Endodermal cell (in vitro differentiated cells): ENCODE data around the gene PRKCE. TPM values are rescaled to one million over a fixed set of nuclear protein-coding genes. Genes with fewer than 3 reads are reported as not detected.

ENCODE experiments used
- DNase-seq: peaks from one replicate; pipeline ENCODE4 v3.0.0-alpha.2; 2017
- H3K27ac ChIP-seq: 2 replicates; pipeline ENCODE4 v1.5.1; 2013; ENCODE audit warnings: mild to moderate bottlenecking, low read depth, low read length, moderate library complexity
- H3K27me3 ChIP-seq: 2 replicates; pipeline ENCODE4 v1.6.1; 2013; ENCODE audit warnings: mild to moderate bottlenecking, low read length, moderate library complexity; ENCODE audit not compliant: insufficient read depth, control insufficient read depth, poor library complexity, severe bottlenecking
- H3K36me3 ChIP-seq: 2 replicates; pipeline ENCODE4 v1.7.0; 2013; ENCODE audit warnings: mild to moderate bottlenecking, low read length, moderate library complexity; ENCODE audit not compliant: control insufficient read depth, insufficient read depth
- H3K4me1 ChIP-seq: one replicate; pipeline ENCODE4 v1.7.0; 2013; ENCODE audit warnings: low read length; ENCODE audit not compliant: control insufficient read depth, insufficient read depth
- H3K4me3 ChIP-seq: 2 replicates; pipeline ENCODE4 v1.5.1; 2013; ENCODE audit warnings: mild to moderate bottlenecking, low read length, moderate library complexity
- H3K9ac ChIP-seq: 2 replicates; pipeline ENCODE4 v1.6.1; 2013; ENCODE audit warnings: mild to moderate bottlenecking, low read length, moderate library complexity; ENCODE audit not compliant: poor library complexity, severe bottlenecking; ENCODE audit errors: extremely low read depth
- H3K9me3 ChIP-seq: 2 replicates; pipeline ENCODE4 v1.6.1; 2013; ENCODE audit warnings: mild to moderate bottlenecking, low read length, moderate library complexity; ENCODE audit not compliant: control insufficient read depth
- H3K27ac Mint-ChIP-seq: 2 replicates; pipeline ENCODE4 v1.8.0; 2020; ENCODE audit warnings: mixed read lengths
- H3K27me3 Mint-ChIP-seq: 2 replicates; pipeline ENCODE4 v1.8.0; 2021; ENCODE audit warnings: mild to moderate bottlenecking, mixed read lengths; ENCODE audit not compliant: insufficient read depth
- H3K36me3 Mint-ChIP-seq: 2 replicates; pipeline ENCODE4 v1.8.0; 2020; ENCODE audit warnings: low read depth, mixed read lengths
- H3K4me1 Mint-ChIP-seq: 2 replicates; pipeline ENCODE4 v1.8.0; 2020; ENCODE audit warnings: mixed read lengths
- H3K4me3 Mint-ChIP-seq: 2 replicates; pipeline ENCODE4 v1.8.0; 2020; ENCODE audit warnings: mild to moderate bottlenecking, moderate library complexity, mixed read lengths
- H3K9me3 Mint-ChIP-seq: 2 replicates; pipeline ENCODE4 v1.8.0; 2020; ENCODE audit warnings: mild to moderate bottlenecking, mixed read lengths
- WGBS, 2 experiments: methylation state at CpG; one replicate each; pipeline versions ENCODE4 v1.1.5 to v1.1.7; 2013; ENCODE audit warnings: missing lambda C conversion rate in 2 of 2, mixed read lengths in 1 of 2; ENCODE audit not compliant: insufficient coverage in 1 of 2, insufficient read length in 1 of 2; 5-methylcytosine and 5-hydroxymethylcytosine counted together
- total RNA-seq, 2 donors: library from RNA; stranded (reverse); fragmentation: NEBNext Ultra II Directional in 1 of 2; extraction: Animal tissue kit (Norgen Biotek cat#: 25700) in 1 of 2; gene quantifications; 2 replicates in 1 of 2; 3 replicates in 1 of 2; pipeline ENCODE4 v1.2.1, GENCODE V29; 2021
- TF ChIP-seq, protein P1 (sequence below): fragments of 200-600 bp; sonication (generic); conservative IDR thresholded peaks from 2 replicates; pipeline ENCODE4 v1.5.0; 2021; ENCODE audit warnings: antibody characterized with exemption, mild to moderate bottlenecking

Gene PRKCE
- total RNA-seq, 2 donors from 2014 or later: 1.4 to 1.7 TPM

DNA sequence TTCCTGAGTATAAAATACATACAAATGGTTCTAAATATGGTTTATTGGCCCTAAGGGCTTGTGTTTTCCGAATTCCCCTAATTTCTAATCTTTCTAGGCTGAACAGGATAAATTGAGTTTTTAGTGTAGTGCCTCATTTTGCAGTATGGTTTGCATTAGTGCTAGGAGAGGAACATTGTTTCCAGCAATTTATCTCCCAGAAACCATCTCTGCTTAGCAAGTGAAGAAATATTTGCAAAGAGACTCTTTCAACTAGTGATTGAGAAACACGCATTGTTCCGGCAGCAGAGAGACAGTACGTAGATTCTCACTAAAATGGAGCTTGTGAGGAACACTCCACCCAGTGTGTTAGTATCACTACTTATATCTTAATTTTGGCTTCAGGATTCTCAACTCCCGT lies 468.0 kb downstream of the PRKCE start:
- Histone ChIP-seq H3K27ac (no peak overlapping the region), H3K9me3 (no peaks in the 10 kb centered on the region), H3K36me3 (no peaks in the 10 kb centered on the region), H3K27me3 (no peaks in the 10 kb centered on the region), H3K4me1 (no peaks in the 10 kb centered on the region), H3K4me3 (no peak overlapping the region), H3K9ac (no peak overlapping the region)
- DNase-seq: no peak
- H3K4me3 Mint-ChIP-seq: no peak overlapping the region
- no peaks in the 10 kb centered on the region for H3K9me3 Mint-ChIP-seq
- H3K27ac Mint-ChIP-seq: no peak overlapping the region
- TF ChIP-seq, protein P1, sequence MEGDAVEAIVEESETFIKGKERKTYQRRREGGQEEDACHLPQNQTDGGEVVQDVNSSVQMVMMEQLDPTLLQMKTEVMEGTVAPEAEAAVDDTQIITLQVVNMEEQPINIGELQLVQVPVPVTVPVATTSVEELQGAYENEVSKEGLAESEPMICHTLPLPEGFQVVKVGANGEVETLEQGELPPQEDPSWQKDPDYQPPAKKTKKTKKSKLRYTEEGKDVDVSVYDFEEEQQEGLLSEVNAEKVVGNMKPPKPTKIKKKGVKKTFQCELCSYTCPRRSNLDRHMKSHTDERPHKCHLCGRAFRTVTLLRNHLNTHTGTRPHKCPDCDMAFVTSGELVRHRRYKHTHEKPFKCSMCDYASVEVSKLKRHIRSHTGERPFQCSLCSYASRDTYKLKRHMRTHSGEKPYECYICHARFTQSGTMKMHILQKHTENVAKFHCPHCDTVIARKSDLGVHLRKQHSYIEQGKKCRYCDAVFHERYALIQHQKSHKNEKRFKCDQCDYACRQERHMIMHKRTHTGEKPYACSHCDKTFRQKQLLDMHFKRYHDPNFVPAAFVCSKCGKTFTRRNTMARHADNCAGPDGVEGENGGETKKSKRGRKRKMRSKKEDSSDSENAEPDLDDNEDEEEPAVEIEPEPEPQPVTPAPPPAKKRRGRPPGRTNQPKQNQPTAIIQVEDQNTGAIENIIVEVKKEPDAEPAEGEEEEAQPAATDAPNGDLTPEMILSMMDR: no peak
- H3K36me3 Mint-ChIP-seq: no peaks in the 10 kb centered on the region
- H3K4me1 Mint-ChIP-seq: peaks cover 6% of the 10 kb centered on the region
- H3K27me3 Mint-ChIP-seq: peaks cover 15% of the 10 kb centered on the region
- WGBS, 2 experiments: 93 to 95% methylated on average over 3 to 5 of the region's 5 CpGs

DNA sequence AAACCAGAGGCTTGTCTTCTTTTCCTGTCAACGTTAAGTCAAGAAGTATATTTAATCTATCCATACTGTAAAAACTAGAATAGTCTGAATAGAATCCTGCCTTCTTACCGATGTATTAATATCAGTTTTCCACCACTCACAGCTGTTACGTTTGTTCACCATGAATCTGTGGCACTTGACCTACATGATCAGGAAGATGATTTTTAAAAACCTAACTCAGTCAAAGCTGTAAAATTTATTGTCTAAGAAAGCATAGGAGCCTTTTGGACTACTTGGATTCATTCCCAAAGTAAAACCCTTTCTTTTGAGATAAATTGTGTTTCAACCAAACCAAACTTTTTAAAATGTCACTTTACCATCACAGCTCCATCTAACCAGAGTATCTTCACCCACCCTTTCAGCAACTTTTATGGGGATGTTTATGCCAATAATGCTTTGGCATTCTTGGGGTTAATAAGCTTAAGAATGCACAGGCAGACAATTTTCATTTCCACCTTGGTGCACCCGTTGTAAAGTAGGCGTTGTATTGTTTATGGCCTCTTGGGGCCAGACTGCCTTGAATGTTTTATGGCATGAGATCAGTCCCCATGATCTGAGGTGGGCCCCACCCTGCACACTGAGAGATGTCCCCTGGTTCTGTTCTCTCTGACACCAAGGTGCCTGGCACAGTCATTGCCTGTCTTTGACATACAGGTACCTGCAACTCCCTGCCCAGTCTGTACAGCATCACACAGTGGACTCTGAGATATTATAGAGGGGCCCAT lies 469.5 kb downstream of the PRKCE start:
- no peaks in the 10 kb centered on the region for H3K36me3 Mint-ChIP-seq
- H3K9ac ChIP-seq: no peak overlapping the region
- no peaks in the 10 kb centered on the region for H3K9me3 ChIP-seq
- no peak for DNase-seq
- peaks cover 6% of the 10 kb centered on the region for H3K4me1 Mint-ChIP-seq
- H3K4me3 Mint-ChIP-seq: no peak overlapping the region
- no peaks in the 10 kb centered on the region for H3K4me1 ChIP-seq
- H3K4me3 ChIP-seq: no peak overlapping the region
- 88 to 93% methylated on average over 4 to 5 of the region's 5 CpGs for WGBS, 2 experiments
- H3K9me3 Mint-ChIP-seq: no peaks in the 10 kb centered on the region
- no peaks in the 10 kb centered on the region for H3K36me3 ChIP-seq
- TF ChIP-seq, protein P1: no peak
- H3K27ac Mint-ChIP-seq: no peak overlapping the region
- no peak overlapping the region for H3K27ac ChIP-seq
- H3K27me3 Mint-ChIP-seq: peaks cover 17% of the 10 kb centered on the region
- H3K27me3 ChIP-seq: no peaks in the 10 kb centered on the region

DNA sequence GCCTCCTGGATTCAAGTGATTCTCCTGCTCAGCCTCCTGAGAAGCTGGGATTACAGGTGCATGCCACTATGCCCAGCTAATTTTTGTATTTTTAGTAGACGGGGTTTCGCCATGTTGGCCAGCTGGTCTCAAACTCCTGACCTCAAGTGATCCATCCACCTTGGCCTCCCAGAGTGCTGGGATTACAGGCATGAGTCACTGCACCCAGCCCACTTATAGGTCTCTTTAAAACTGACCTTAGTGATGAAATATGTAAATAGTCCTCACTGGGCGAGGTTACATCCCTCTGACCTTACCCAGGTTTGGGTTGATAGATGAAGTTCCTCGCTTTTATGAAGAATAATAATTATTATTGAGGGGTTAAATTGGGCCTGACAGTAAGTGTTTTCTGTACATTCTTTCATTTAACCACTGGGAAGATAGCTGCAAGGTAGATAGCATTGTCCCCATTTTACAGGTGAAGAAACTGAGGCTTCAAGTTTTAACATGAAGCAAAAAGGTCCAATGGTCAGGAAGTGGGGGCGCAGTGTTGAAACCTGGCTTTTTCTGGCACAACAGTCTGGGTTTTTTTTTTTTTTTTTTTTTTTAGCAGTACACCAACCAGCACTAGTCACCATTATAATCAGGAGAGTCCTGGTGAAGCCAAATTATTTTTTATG lies 471.0 kb downstream of the PRKCE start:
- no peaks in the 10 kb centered on the region for H3K36me3 ChIP-seq
- 82 to 94% methylated on average over 3 to 5 of the region's 5 CpGs for WGBS, 2 experiments
- H3K9me3 ChIP-seq: no peaks in the 10 kb centered on the region
- Mint-ChIP-seq H3K4me1 (no peaks in the 10 kb centered on the region), H3K4me3 (no peak overlapping the region), H3K27ac (no peak overlapping the region), H3K27me3 (peaks cover 14% of the 10 kb centered on the region), H3K9me3 (no peaks in the 10 kb centered on the region), H3K36me3 (no peaks in the 10 kb centered on the region)
- DNase-seq: no peak
- no peak overlapping the region for H3K9ac ChIP-seq
- no peak overlapping the region for H3K27ac ChIP-seq
- H3K27me3 ChIP-seq: peaks cover 1% of the 10 kb centered on the region
- no peak overlapping the region for H3K4me3 ChIP-seq
- H3K4me1 ChIP-seq: no peaks in the 10 kb centered on the region
- TF ChIP-seq, protein P1: no peak
